CD4-positive, alpha-beta T cell (primary cell): ENCODE measurements around the gene LIN54. TPM values are rescaled to one million over a fixed set of nuclear protein-coding genes. Genes with fewer than 3 reads are reported as not detected.

ENCODE experiments used
- ATAC-seq: fragments of 200-7000 bp; cut with Tn5 transposase; one replicate; pipeline ENCODE4 v1.10.0; 2022; ENCODE audit warnings: mild to moderate bottlenecking; ENCODE audit not compliant: poor library complexity
- CTCF ChIA-PET: fragments of 350-600 bp; sonication (Branson Sonifier 250); formaldehyde crosslinking; loops from one replicate; lab custom pipeline; 2021; ENCODE audit warnings: antibody characterized with exemption, inconsistent platforms; lab: Charles Lee
- POLR2A ChIA-PET: fragments of 350-600 bp; sonication (Branson Sonifier 250); formaldehyde crosslinking; loops from one replicate; lab custom pipeline; 2021; ENCODE audit warnings: antibody characterized with exemption, inconsistent platforms; lab: Charles Lee
- DNase-seq, 14 experiments: peaks; one replicate each; pipeline ENCODE4 v3.0.0-alpha.2; 2013 to 2020; ENCODE audit warnings: mixed read lengths in 2 of 14
- H3K27ac ChIP-seq, 2 donors: one replicate each; pipeline versions ENCODE4 v1.5.1 to v1.7.0; 2013; ENCODE audit warnings: low read length in 2 of 2, low read depth in 1 of 2, mild to moderate bottlenecking in 1 of 2
- H3K27me3 ChIP-seq, 2 experiments: 1 replicate in 1 of 2; 2 replicates in 1 of 2; pipeline versions ENCODE4 v1.6.1 to v1.7.0; 2013; ENCODE audit warnings: low read length in 2 of 2, control low read depth in 1 of 2, mild to moderate bottlenecking in 1 of 2, moderate library complexity in 1 of 2; ENCODE audit not compliant: insufficient read depth in 2 of 2, control insufficient read depth in 1 of 2
- H3K36me3 ChIP-seq: one replicate; pipeline ENCODE4 v1.6.1; 2013; ENCODE audit warnings: low read length, control low read depth; ENCODE audit not compliant: insufficient read depth
- H3K4me1 ChIP-seq: one replicate; pipeline ENCODE4 v1.6.1; 2013; ENCODE audit warnings: low read length, control low read depth; ENCODE audit not compliant: insufficient read depth
- H3K4me3 ChIP-seq: one replicate; pipeline ENCODE4 v1.5.1; 2013; ENCODE audit warnings: mild to moderate bottlenecking, low read length, moderate library complexity
- H3K9me3 ChIP-seq, 2 experiments: 1 replicate in 1 of 2; 2 replicates in 1 of 2; pipeline versions ENCODE4 v1.6.1 to v1.7.0; 2013; ENCODE audit warnings: low read length in 2 of 2, mild to moderate bottlenecking in 2 of 2, control low read depth in 1 of 2, moderate library complexity in 1 of 2; ENCODE audit not compliant: control insufficient read depth in 1 of 2, insufficient read depth in 1 of 2
- H3K27ac Mint-ChIP-seq: one replicate; pipeline ENCODE4 v1.8.0; 2020; ENCODE audit warnings: mixed read lengths
- H3K27me3 Mint-ChIP-seq: one replicate; pipeline ENCODE4 v1.8.0; 2021; ENCODE audit warnings: mixed read lengths
- H3K36me3 Mint-ChIP-seq: one replicate; pipeline ENCODE4 v1.8.0; 2021; ENCODE audit warnings: low read depth, mixed read lengths
- H3K4me1 Mint-ChIP-seq: one replicate; pipeline ENCODE4 v1.8.0; 2021; ENCODE audit warnings: low read depth, mixed read lengths
- H3K4me3 Mint-ChIP-seq: one replicate; pipeline ENCODE4 v1.8.0; 2020; ENCODE audit warnings: mild to moderate bottlenecking, mixed read lengths
- H3K9me3 Mint-ChIP-seq: one replicate; pipeline ENCODE4 v1.8.0; 2020; ENCODE audit warnings: mixed read lengths
- CTCF ChIP-seq: fragments of 200-600 bp; IDR thresholded peaks from one replicate; pipeline ENCODE4 v1.8.0; 2022; ENCODE audit warnings: antibody characterized with exemption, mild to moderate bottlenecking
- intact Hi-C, 2 experiments: fragments of 100-400 bp; cut with DNase I in 1 of 2; cut with micrococcal nuclease in 1 of 2; formaldehyde crosslinking; loops; one replicate each; pipeline versions ENCODE4 v1.15.1 to v1.9.0; 2023 to 2025; cut with DNase I, micrococcal nuclease
- total RNA-seq, 174 experiments: library from RNA in 2 of 174; stranded (reverse) in 2 of 174; gene quantifications; one replicate each; pipeline ENCODE4 v1.2.3 and lab custom pipeline; 2021 to 2026

The LIN54 gene
- total RNA-seq, 2 experiments from 2014 or later: 11.0 to 12.1 TPM

- Mint-ChIP-seq H3K4me1 (no peaks in the 10 kb centered on the region), H3K4me3 (no peak overlapping the region), H3K9me3 (no peaks in the 10 kb centered on the region), H3K36me3 (peaks cover 66% of the 10 kb centered on the region), H3K27me3 (no peaks in the 10 kb centered on the region), H3K27ac (no peak overlapping the region)
- TF ChIP-seq CTCF: no peak
- Histone ChIP-seq H3K27me3 (no peaks in the 10 kb centered on the region), H3K36me3 (peaks cover 7% of the 10 kb centered on the region), H3K4me1 (no peaks in the 10 kb centered on the region), H3K27ac (no peak overlapping the region), H3K9me3 (no peaks in the 10 kb centered on the region), H3K4me3 (no peak overlapping the region)
- DNase-seq (no peak), ATAC-seq (no peak)
- intact Hi-C loops: no loop called here
- ChIA-PET POLR2A (no interaction called here), CTCF (no interaction called here)
Measured at GRCh38 chr4:82975792-82976191, 34.8 kb downstream of the LIN54 start.

- no peak overlapping the region for H3K27ac Mint-ChIP-seq
- TF ChIP-seq CTCF: no peak
- Histone ChIP-seq H3K9me3 (no peaks in the 10 kb centered on the region), H3K4me3 (no peak overlapping the region), H3K27me3 (no peaks in the 10 kb centered on the region), H3K36me3 (peaks cover 35% of the 10 kb centered on the region), H3K27ac (no peak overlapping the region), H3K4me1 (no peaks in the 10 kb centered on the region)
- ChIA-PET POLR2A (no interaction called here), CTCF (no interaction called here)
- H3K9me3 Mint-ChIP-seq: no peaks in the 10 kb centered on the region
- no peaks in the 10 kb centered on the region for H3K4me1 Mint-ChIP-seq
- no peaks in the 10 kb centered on the region for H3K27me3 Mint-ChIP-seq
- ATAC-seq (no peak), DNase-seq (no peak)
- intact Hi-C loops: no loop called here
- peaks cover 75% of the 10 kb centered on the region for H3K36me3 Mint-ChIP-seq
- no peak overlapping the region for H3K4me3 Mint-ChIP-seq
Measured at GRCh38 chr4:82969414-82969813, 41.2 kb downstream of the LIN54 start.

GRCh38 chr4:82968972-82969371 lies 41.7 kb downstream of the LIN54 start:
- intact Hi-C loops: no loop called here
- H3K27ac Mint-ChIP-seq: no peak overlapping the region
- CTCF ChIA-PET: no interaction called here

More at GRCh38 chr4:82968972-82969371, 41.7 kb downstream of the LIN54 start:
- H3K27me3 Mint-ChIP-seq: no peaks in the 10 kb centered on the region
- no peaks in the 10 kb centered on the region for H3K27me3 ChIP-seq
- ATAC-seq (no peak), DNase-seq (no peak)
- peaks cover 75% of the 10 kb centered on the region for H3K36me3 Mint-ChIP-seq
- peaks cover 38% of the 10 kb centered on the region for H3K36me3 ChIP-seq
- H3K4me1 ChIP-seq: no peaks in the 10 kb centered on the region
- no peak overlapping the region for H3K4me3 Mint-ChIP-seq
- H3K27ac ChIP-seq: no peak overlapping the region
- H3K9me3 Mint-ChIP-seq: no peaks in the 10 kb centered on the region
- H3K4me1 Mint-ChIP-seq: no peaks in the 10 kb centered on the region
- no peak for TF ChIP-seq CTCF
- no peak overlapping the region for H3K4me3 ChIP-seq
- H3K9me3 ChIP-seq: no peaks in the 10 kb centered on the region
- POLR2A ChIA-PET: no interaction called here
